HG03196 (cell line): ENCODE data around the gene TBC1D22A.
"Not testable (repeated sequence)": the region's sequence is repeated elsewhere in the genome, so short reads cannot be mapped to it uniquely, and the experiment has no call there.

Experiments used
- ATAC-seq: cut with Tn5 transposase; IDR thresholded peaks from one replicate; pipeline ENCODE4 v1.9.1; 2021; ENCODE audit not compliant: unreplicated experiment

The TBC1D22A gene

GRCh38 chr22:46966846-46967245 lies 204.4 kb downstream of the TBC1D22A start:
- ATAC-seq: no peak

- ATAC-seq: no peak
Measured at GRCh38 chr22:46967445-46968358, 205.3 kb downstream of the TBC1D22A start.

- no peak for ATAC-seq
Measured at GRCh38 chr22:46968359-46968740, 205.9 kb downstream of the TBC1D22A start.

GRCh38 chr22:46968848-46969247 lies 206.4 kb downstream of the TBC1D22A start:
- ATAC-seq: no peak

GRCh38 chr22:46969491-46969890 lies 207.0 kb downstream of the TBC1D22A start:
- ATAC-seq: peak; percentile 66

- no peak for ATAC-seq
Measured at GRCh38 chr22:46969961-46970360, 207.5 kb downstream of the TBC1D22A start.

- no peak for ATAC-seq
Measured at GRCh38 chr22:46970411-46971098, 208.1 kb downstream of the TBC1D22A start.

GRCh38 chr22:46971099-46971763 lies 208.8 kb downstream of the TBC1D22A start:
- no peak for ATAC-seq

- ATAC-seq: no peak
Measured at GRCh38 chr22:46971764-46972125, 209.3 kb downstream of the TBC1D22A start.

GRCh38 chr22:46972256-46972655 lies 209.8 kb downstream of the TBC1D22A start:
- no peak for ATAC-seq

GRCh38 chr22:46972901-46973831 lies 210.7 kb downstream of the TBC1D22A start:
- ATAC-seq: no peak

GRCh38 chr22:46974077-46974476 lies 211.6 kb downstream of the TBC1D22A start:
- ATAC-seq: no peak

- ATAC-seq: no peak
Measured at GRCh38 chr22:46974631-46975585, 212.5 kb downstream of the TBC1D22A start.

GRCh38 chr22:46976143-46976542 lies 213.7 kb downstream of the TBC1D22A start:
- ATAC-seq: no peak

- ATAC-seq: no peak
Measured at GRCh38 chr22:46976598-46976997, 214.1 kb downstream of the TBC1D22A start.

GRCh38 chr22:46977656-46978343 lies 215.3 kb downstream of the TBC1D22A start:
- ATAC-seq: no peak

- not testable (repeated sequence) for ATAC-seq
Measured at GRCh38 chr22:46978668-46979067, 216.2 kb downstream of the TBC1D22A start.

- ATAC-seq: no peak
Measured at GRCh38 chr22:46979506-46979905, 217.1 kb downstream of the TBC1D22A start.

GRCh38 chr22:46980392-46980791 lies 217.9 kb downstream of the TBC1D22A start:
- ATAC-seq: no peak
